Sigmoid colon (tissue), 3 donors: ENCODE data around the gene KIAA2012.

Experiments
- POLR2A ChIP-seq, 2 donors: fragments of 450-650 bp; IDR thresholded peaks; one replicate each; pipeline ENCODE4 v1.6.1; 2016; ENCODE audit warnings: antibody characterized with exemption in 2 of 2, mild to moderate bottlenecking in 2 of 2, moderate library complexity in 2 of 2
- TF ChIP-seq, protein P1 (sequence below), 4 experiments: fragments of 450-650 bp in 3 of 4; fragments of 200-600 bp in 1 of 4; IDR thresholded peaks; one replicate each; pipeline ENCODE4 v1.5.1; 2016 to 2019; ENCODE audit warnings: antibody characterized with exemption in 4 of 4, mild to moderate bottlenecking in 3 of 4, moderate library complexity in 2 of 4

DNA sequence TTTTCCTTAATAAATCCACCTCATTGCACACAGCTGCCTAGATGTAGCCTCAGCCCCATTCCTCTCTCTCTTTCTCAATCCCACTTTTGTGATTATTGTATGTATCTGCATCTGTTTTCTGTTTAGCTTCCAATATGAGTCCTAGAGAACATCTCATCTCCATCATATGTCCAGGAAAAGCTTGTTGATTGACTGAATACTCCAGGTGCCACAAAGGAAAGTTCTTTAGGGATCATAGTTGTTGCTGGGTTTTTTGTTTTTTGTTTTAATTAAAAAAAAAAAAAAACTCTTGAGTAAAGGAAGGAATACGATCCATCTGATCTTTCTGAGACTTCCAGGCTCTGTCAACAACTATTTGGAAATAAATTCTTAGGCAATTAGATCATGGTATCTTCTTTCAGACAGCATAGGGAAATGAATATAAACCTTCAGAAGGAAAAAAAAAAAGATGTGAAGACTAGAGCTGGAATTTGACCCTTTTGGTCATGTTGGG is 42.5 kb downstream of the KIAA2012 start:
- TF ChIP-seq, protein P1, sequence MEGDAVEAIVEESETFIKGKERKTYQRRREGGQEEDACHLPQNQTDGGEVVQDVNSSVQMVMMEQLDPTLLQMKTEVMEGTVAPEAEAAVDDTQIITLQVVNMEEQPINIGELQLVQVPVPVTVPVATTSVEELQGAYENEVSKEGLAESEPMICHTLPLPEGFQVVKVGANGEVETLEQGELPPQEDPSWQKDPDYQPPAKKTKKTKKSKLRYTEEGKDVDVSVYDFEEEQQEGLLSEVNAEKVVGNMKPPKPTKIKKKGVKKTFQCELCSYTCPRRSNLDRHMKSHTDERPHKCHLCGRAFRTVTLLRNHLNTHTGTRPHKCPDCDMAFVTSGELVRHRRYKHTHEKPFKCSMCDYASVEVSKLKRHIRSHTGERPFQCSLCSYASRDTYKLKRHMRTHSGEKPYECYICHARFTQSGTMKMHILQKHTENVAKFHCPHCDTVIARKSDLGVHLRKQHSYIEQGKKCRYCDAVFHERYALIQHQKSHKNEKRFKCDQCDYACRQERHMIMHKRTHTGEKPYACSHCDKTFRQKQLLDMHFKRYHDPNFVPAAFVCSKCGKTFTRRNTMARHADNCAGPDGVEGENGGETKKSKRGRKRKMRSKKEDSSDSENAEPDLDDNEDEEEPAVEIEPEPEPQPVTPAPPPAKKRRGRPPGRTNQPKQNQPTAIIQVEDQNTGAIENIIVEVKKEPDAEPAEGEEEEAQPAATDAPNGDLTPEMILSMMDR (IDR thresholded peaks at IDR 0.05), result no peak
- no peak for TF ChIP-seq POLR2A (IDR thresholded peaks at IDR 0.05)
